IPS-20b (cell line): ENCODE measurements around the gene ZBTB7B.
A peak's percentile ranks its signal among the peaks of the same experiment; 100 is the strongest.
"Not testable (repeated sequence)": the region's sequence is repeated elsewhere in the genome, so short reads cannot be mapped to it uniquely, and the experiment has no call there.

Source experiments
- H3K27ac ChIP-seq: one replicate; pipeline ENCODE4 v1.5.1; 2013; ENCODE audit warnings: low read length
- H3K27me3 ChIP-seq: 2 replicates; pipeline ENCODE4 v1.6.1; 2013; ENCODE audit warnings: mild to moderate bottlenecking, low read length, inconsistent platforms; ENCODE audit not compliant: insufficient read depth
- H3K36me3 ChIP-seq: 2 replicates; pipeline ENCODE4 v1.6.1; 2013; ENCODE audit warnings: low read depth, mild to moderate bottlenecking, inconsistent platforms, low read length, moderate library complexity; ENCODE audit not compliant: insufficient read depth
- H3K4me1 ChIP-seq: 2 replicates; pipeline ENCODE4 v1.6.1; 2013; ENCODE audit warnings: mild to moderate bottlenecking, control low read depth, inconsistent platforms, low read length, moderate library complexity; ENCODE audit not compliant: insufficient read depth
- H3K4me3 ChIP-seq: 2 replicates; pipeline ENCODE4 v1.5.1; 2013; ENCODE audit warnings: mild to moderate bottlenecking, low read length, inconsistent platforms
- H3K9ac ChIP-seq: 2 replicates; pipeline ENCODE4 v1.6.1; 2013; ENCODE audit warnings: low read depth, mild to moderate bottlenecking, inconsistent platforms, low read length, moderate library complexity
- H3K9me3 ChIP-seq: 2 replicates; pipeline ENCODE4 v1.6.1; 2013; ENCODE audit warnings: mild to moderate bottlenecking, low read depth, low read length, inconsistent platforms; ENCODE audit not compliant: insufficient read depth

Gene ZBTB7B

DNA sequence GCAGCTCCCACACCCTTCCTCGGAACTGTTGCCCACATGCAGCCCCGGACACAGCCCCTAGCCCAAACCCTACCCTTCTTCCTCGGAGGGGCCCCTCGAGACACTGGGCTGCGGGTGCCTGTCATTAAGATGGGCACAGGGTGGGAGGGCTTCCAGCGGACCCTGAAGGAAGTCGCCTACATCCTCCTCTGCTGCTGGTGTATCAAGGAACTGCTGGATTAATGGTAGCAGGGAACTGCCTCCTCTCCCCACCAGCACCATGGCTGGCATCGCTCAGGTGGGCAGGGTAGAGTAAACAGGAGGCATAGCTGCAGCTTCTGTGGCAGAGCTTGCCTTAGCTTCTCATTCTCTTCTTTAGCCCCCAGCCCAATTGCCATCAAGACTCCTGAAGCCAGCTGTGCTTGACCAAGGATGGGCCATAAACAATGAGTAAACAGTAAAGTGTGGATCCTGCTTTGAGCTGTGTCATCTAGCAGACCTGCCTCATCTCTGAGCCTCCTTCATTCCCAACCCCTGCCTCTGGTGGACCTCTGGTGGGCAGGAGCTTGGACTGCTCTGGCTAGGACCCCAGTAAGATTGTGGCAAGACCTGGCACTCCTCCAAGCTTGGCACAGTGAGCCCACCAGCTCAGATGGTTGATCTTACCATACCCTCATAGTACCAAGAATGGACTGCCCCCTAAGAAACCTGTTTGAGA is 8.9 kb upstream of the ZBTB7B start, which contains the start of gene LENEP:
Gene LENEP (plus strand): TSS at position 15 of the 697 bp plus-strand sequence. CDS start 22 bp downstream, at position 37.
- Histone ChIP-seq H3K9me3 (no peaks in the 10 kb centered on the region), H3K4me1 (no peaks in the 10 kb centered on the region), H3K27ac (no peak within 1 kb of the TSS), H3K36me3 (peaks cover 28% of the 10 kb centered on the region), H3K4me3 (no peak within 1 kb of the TSS), H3K27me3 (no peaks in the 10 kb centered on the region), H3K9ac (no peak within 1 kb of the TSS)

DNA sequence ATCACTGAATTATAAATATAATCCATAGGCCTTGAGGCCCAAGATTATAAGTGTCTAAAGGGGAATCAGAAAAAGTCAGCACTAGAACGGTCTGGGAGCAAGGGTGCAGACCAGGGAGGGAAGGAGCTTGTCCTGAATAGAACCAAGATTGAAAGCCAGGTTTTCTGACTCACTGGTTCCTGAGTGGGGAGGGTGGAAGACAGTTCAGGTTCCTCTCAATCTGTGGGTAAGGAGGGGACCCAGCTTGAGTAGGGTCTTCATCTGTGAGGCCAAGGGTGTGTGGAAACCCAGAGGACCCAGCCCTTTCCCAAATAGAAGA is 8.4 kb upstream of the ZBTB7B start:
- no peak overlapping the region for H3K4me3 ChIP-seq
- H3K27ac ChIP-seq = no peak overlapping the region
- H3K4me1 ChIP-seq = no peaks in the 10 kb centered on the region
- peaks cover 23% of the 10 kb centered on the region for H3K36me3 ChIP-seq
- no peak overlapping the region for H3K9ac ChIP-seq
- no peaks in the 10 kb centered on the region for H3K9me3 ChIP-seq
- H3K27me3 ChIP-seq = no peaks in the 10 kb centered on the region

DNA sequence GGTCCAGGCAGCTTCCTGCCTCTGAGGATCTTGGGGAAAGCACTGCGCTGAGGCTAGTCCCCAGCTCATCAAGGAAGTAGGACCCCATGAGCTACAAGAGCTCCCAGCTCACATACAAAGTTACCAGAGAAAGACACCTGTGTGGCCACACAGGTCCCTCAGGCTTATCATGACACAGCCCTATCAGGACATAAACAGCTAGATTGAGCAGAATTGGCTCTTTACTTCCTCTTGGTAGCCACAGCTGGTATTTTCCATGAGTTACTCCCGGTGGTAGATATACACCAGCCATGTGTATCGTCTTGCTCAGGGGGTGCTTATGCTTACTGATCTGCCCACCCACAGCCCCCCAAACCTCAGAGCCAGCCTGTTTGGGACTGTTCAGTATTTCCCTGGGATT is 8.0 kb upstream of the ZBTB7B start:
- Histone ChIP-seq H3K27me3 (no peaks in the 10 kb centered on the region), H3K4me1 (peaks cover under 1% of the 10 kb centered on the region; the same call in 1 of the 2 replicates), H3K36me3 (peaks cover 20% of the 10 kb centered on the region), H3K9ac (no peak overlapping the region), H3K9me3 (no peaks in the 10 kb centered on the region), H3K4me3 (no peak overlapping the region), H3K27ac (no peak overlapping the region)

DNA sequence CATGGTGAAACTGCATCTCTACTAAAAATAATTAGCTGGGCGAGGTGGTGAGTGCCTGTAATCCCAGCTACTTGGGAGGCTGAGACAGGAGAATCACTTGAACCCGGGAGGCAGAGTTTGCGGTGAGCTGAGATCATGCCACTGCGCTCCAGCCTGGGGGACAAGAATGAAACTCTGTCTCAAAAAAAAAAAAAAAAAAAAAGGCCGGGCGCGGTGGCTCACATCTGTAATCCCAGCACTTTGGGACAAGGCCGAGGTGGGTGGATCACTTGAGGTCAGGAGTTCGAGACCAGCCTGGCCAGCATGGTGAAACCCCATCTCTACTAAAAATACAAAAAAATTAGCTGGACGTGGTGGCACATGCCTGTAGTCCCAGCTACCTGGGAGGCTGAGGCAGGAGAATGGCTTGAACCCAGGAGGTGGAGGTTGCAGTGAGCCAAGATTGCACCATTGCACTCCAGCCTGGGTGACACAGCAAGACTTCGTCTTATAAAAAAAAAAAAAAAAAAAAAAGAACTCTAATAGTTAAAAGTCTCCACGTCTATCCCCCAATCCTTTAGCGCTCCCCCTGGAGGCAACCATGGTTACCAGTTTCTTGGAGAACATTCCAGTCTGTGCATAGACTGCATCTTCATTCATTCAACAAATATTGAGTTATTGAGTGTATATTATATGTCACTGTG is 7.2 kb upstream of the ZBTB7B start:
- H3K36me3 ChIP-seq = peaks cover 11% of the 10 kb centered on the region; the same call in 1 of the 2 replicates
- H3K27ac ChIP-seq, H3K9ac ChIP-seq, H3K9me3 ChIP-seq, H3K4me1 ChIP-seq, H3K4me3 ChIP-seq, H3K27me3 ChIP-seq: not testable (repeated sequence)

DNA sequence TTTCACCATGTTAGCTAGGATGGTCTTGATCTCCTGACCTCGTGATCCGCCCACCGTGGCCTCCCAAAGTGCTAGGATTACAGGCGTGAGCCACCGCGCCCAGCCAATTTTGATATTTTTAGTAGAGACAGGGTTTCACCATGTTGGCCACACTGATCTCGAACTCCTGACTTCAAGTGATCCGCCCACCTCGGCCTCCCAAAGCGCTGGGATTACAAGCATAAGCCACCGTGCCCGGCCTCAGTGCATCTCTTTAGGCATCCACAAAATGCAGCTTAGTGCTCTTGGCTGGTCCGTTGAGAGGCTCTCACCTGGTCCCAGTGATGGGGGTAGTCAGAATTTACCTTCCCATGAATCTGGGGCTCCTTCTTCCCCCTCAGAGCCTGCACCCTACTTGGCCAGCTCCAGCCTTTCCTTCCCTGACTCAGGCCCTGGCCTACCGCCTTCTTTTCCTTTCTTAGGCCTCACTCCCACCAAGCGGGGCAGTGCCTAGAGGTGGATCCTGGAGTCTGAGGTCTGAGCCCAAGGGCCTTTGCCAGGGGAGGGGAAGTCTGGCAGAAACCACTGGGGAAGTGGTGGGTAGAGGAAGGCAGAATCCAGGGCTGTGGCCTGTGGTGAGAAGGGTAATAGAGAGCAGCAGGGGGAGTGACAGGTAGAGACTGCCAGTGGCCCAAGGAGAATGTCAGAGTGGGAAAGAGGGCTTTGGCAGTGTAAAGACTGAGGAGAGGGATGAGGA is 5.5 kb upstream of the ZBTB7B start:
- H3K4me1 ChIP-seq = peaks cover 3% of the 10 kb centered on the region; the same call in 1 of the 2 replicates
- no peaks in the 10 kb centered on the region for H3K36me3 ChIP-seq
- no peak overlapping the region for H3K4me3 ChIP-seq
- H3K9ac ChIP-seq = no peak overlapping the region
- H3K27me3 ChIP-seq = no peaks in the 10 kb centered on the region
- no peaks in the 10 kb centered on the region for H3K9me3 ChIP-seq
- no peak overlapping the region for H3K27ac ChIP-seq

DNA sequence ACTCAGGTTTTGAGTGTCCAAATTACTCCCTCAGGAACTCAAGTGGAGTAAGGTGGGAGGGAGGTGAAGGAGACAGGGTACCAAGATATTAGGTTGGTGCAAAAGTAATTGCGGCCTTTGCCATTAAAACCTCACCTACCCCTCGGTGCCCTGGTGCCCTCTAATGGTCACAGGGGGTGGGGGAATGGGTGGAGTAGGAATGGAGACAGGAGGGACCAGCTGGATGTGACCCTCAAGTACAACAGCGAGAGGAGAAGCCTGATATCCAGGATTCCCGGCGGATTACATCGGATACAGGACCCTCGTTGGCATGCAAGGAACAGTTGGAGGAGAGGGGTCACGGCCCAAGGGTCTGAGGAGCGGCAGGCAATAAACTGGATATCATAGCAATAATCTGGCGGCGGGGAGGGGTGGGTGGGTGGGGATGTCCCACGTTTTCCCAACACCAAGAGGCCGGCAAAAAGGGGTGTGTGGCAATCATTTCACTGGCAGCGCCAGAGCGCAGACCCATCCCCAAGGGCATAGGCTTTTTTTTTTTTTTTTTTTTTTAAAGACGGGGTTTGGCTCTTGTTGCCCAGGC is 4.3 kb upstream of the ZBTB7B start:
- H3K4me1 ChIP-seq = peaks cover 3% of the 10 kb centered on the region; the same call in 1 of the 2 replicates
- H3K27ac ChIP-seq = no peak overlapping the region
- H3K36me3 ChIP-seq = no peaks in the 10 kb centered on the region
- no peaks in the 10 kb centered on the region for H3K27me3 ChIP-seq
- no peak overlapping the region for H3K9ac ChIP-seq
- H3K9me3 ChIP-seq = no peaks in the 10 kb centered on the region
- H3K4me3 ChIP-seq = no peak overlapping the region; the same call in 1 of the 2 replicates

DNA sequence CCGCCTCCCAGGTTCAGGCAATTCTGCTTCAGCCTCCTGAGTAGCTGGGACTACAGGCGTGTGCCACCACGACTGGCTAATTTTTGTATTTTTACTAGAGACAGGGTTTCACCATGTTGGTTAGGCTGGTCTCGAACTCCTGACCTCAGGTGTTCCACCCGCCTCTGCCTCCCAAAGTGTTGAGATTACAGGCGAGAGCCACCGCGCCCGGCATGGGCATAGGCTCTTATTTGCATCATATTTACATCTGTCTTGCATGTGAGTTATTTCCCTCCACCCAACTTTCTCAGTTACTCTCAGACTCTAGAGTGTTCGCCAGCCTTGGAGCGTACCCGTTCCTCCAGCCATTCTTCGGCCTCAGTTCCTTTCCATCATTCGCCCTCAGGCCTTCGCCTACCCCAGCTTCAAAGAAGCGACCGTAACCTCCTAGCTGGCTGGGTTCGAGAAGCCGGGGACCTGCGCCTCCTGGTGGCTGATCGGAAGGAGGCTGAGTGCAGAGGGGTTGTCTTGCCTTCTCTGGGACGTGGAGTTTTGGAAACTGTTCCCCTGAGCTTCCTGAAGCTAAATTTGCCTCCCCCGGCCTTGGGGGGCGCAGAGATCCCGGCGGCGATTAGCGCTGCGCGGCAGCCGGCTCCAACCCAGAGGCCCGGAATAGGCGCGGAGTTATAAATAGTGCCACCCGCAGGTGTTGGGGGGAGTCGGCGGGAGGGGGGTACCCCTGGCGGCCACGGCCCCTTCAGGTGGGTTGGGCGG is 3.6 kb upstream of the ZBTB7B start:
- Histone ChIP-seq H3K9me3 (no peaks in the 10 kb centered on the region), H3K9ac (peak overlapping the region; percentile 34; the same call in 1 of the 2 replicates), H3K27me3 (no peaks in the 10 kb centered on the region), H3K4me3 (peak overlapping the region; percentile 61), H3K4me1 (peaks cover 3% of the 10 kb centered on the region; the same call in 1 of the 2 replicates), H3K27ac (no peak overlapping the region), H3K36me3 (no peaks in the 10 kb centered on the region)

DNA sequence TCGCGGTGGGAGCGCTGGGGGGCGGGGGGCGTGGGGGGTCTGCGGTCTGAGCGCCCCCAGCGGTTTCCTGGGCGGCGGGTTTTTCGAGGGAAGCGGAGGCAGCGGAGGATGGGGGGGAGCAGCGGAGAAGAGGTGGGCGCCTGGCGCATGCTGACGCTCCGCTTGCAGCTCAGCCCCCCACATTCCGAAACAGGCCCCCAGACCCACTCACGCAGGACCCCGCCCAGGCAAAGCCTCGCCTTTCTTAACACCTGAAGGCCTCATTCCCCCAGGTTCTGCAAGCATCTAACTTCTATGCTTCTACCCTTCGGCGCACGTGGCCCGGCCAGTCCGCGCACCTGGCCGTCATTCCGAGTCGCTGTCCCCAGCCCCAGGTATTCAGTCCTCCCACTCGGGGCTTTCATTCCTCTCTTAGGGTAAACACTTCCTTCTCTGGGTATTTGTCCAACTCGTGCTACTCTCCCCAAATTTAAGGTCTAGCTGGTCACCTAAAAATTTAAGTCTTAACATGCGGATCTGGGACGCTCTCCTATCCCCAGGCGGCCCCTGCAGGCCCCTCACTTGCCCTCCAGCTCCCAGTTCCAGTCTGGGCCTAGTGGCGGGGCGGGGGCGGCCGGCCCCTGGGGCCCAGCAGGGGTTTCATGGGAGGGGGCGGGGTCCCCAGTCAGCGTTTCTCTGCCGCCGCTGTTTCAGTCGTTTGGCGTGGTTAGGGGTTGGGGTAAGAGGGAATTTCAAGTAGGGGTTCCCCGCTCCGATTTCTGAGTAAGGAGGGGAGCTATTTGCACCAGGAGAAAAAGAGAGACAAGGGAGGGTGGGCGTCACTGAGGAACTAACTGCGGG is 2.8 kb upstream of the ZBTB7B start:
- no peaks in the 10 kb centered on the region for H3K9me3 ChIP-seq
- H3K36me3 ChIP-seq = no peaks in the 10 kb centered on the region
- H3K4me3 ChIP-seq = peak overlapping the region; percentile 61
- H3K4me1 ChIP-seq = peaks cover 10% of the 10 kb centered on the region; the same call in 1 of the 2 replicates
- H3K27me3 ChIP-seq = no peaks in the 10 kb centered on the region
- H3K9ac ChIP-seq = peak overlapping the region; percentile 67; the same call in 1 of the 2 replicates
- peak overlapping the region; percentile 4 for H3K27ac ChIP-seq

DNA sequence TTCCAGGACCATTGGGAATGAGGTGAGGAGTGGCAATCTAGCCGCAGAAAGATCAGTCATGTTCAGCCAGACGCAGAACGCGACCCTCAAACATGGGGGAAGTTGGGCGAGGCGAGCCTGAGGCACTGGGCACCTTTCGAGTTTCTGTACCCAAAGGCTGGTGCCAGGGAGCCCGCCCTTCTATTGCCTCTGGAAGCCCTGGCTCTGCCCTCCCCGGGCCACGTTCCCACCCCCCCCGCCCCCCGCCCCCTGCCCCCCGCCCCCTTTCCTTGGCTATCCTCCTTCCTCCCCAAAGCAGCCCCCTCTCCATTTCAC is 2.2 kb upstream of the ZBTB7B start:
- H3K4me1 ChIP-seq = peaks cover 14% of the 10 kb centered on the region; the same call in 1 of the 2 replicates

DNA sequence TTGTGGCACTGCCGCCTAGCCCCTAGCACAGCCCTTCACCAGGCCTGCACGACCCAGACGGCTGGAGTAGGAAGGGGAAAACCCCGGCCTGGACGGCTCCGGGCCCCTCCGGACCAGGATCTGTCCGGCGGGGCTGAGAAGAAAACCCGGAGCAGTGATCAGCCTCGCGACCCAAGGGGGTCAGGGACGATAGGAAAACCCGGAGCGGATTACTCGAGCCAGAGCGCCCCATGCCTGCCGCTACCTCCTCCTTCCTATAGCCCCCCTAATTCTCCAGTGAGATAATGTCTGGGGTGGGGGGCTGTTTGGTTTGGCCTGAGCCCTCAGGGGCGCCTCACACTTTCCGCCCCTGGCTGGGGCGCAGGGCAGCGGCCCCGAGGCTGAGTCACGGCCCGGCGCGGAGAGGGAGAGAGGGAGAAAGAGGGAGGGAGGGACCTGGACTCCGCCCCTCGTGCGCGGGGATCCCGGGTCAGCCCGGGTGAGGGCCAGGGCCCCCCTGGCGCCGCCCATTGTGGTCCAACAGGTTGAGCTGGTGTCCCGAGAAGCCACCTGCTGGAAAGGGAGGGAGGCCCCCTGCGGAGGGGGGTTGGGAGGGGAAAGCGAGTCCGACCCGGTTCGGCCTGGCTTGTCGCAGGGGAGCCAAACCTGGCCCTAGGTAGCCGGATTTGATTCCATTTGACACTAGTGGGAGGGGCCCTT is 1.7 kb upstream of the ZBTB7B start:
- peak overlapping the region; percentile 91 for H3K4me3 ChIP-seq
- H3K36me3 ChIP-seq = no peaks in the 10 kb centered on the region
- H3K9me3 ChIP-seq = no peaks in the 10 kb centered on the region
- peak overlapping the region; percentile 83 for H3K27ac ChIP-seq
- peak overlapping the region; percentile 79 for H3K9ac ChIP-seq
- peaks cover 15% of the 10 kb centered on the region; the same call in 1 of the 2 replicates for H3K4me1 ChIP-seq
- no peaks in the 10 kb centered on the region for H3K27me3 ChIP-seq

More for the DNA sequence above, 2.2 kb upstream of the ZBTB7B start:
- Histone ChIP-seq H3K27me3 (no peaks in the 10 kb centered on the region), H3K27ac (peak overlapping the region; percentile 4), H3K36me3 (no peaks in the 10 kb centered on the region), H3K9ac (peak overlapping the region; percentile 79; the same call in 1 of the 2 replicates), H3K4me3 (peak overlapping the region; percentile 91), H3K9me3 (no peaks in the 10 kb centered on the region)
